IMR-90 (cell line): ENCODE measurements around the gene RAP2B.

Source experiments
- CEBPB ChIP-seq: IDR thresholded peaks from 2 replicates; pipeline ENCODE4 v1.6.1; 2012; ENCODE audit warnings: low read depth, low read length, improper control_type of control experiment
- CTCF ChIP-seq: conservative IDR thresholded peaks from 2 replicates; pipeline ENCODE4 v1.5.1; 2012; ENCODE audit warnings: mild to moderate bottlenecking, low read depth, low read length, improper control_type of control experiment
- FOS ChIP-seq: fragments of 150-350 bp; IDR thresholded peaks from 2 replicates; pipeline ENCODE4 v1.6.1; 2016; ENCODE audit warnings: low read depth, low read length
- MAFK ChIP-seq: IDR thresholded peaks from 2 replicates; pipeline ENCODE4 v1.6.1; 2012; ENCODE audit warnings: low read depth, low read length, improper control_type of control experiment
- POLR2A ChIP-seq: IDR thresholded peaks from 2 replicates; pipeline ENCODE4 v1.6.1; 2012; ENCODE audit warnings: mild to moderate bottlenecking, low read depth, low read length
- RAD21 ChIP-seq: IDR thresholded peaks from 2 replicates; pipeline ENCODE4 v1.6.1; 2012; ENCODE audit warnings: low read length, improper control_type of control experiment
- RCOR1 ChIP-seq: IDR thresholded peaks from 2 replicates; pipeline ENCODE4 v1.6.1; 2012; ENCODE audit warnings: mild to moderate bottlenecking, low read length, improper control_type of control experiment; ENCODE audit not compliant: insufficient replicate concordance
- RFX5 ChIP-seq: IDR thresholded peaks from 2 replicates; pipeline ENCODE4 v1.8.0; 2012; ENCODE audit warnings: low read depth, mild to moderate bottlenecking, low read length, moderate library complexity
- SMC3 ChIP-seq: fragments of 150-350 bp; IDR thresholded peaks from 2 replicates; pipeline ENCODE4 v1.6.1; 2016; ENCODE audit warnings: low read depth, mild to moderate bottlenecking, antibody characterized with exemption, low read length, moderate library complexity
- TF ChIP-seq, protein P1 (sequence below): fragments of 150-350 bp; IDR thresholded peaks from 2 replicates; pipeline ENCODE4 v1.6.1; 2017; ENCODE audit warnings: mild to moderate bottlenecking, antibody characterized with exemption, low read length, low read depth

DNA sequence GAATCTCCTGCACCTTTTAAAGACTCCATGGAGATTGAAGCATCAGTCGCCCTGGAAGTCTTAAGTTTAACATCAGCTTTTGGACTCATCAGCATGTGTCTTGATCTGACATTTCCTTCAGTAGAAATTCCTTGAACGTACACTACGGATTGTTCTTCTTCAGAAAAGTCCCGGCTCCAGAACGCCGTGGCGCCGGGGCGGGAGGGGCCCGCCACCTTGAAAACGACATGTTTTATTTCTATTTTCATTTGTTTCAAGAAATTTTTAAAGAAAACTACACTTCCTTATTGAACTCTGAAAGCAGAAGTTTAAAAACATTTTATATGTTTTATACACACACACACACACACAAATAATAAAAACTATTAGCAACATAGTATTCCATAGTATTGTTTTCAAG is 32.6 kb upstream of the RAP2B start:
- TF ChIP-seq CTCF (no peak), POLR2A (no peak), CEBPB (no peak), SMC3 (no peak), RCOR1 (no peak), RAD21 (no peak), FOS (no peak), RFX5 (no peak), MAFK (no peak)
- TF ChIP-seq, protein P1, sequence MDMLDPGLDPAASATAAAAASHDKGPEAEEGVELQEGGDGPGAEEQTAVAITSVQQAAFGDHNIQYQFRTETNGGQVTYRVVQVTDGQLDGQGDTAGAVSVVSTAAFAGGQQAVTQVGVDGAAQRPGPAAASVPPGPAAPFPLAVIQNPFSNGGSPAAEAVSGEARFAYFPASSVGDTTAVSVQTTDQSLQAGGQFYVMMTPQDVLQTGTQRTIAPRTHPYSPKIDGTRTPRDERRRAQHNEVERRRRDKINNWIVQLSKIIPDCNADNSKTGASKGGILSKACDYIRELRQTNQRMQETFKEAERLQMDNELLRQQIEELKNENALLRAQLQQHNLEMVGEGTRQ = no peak
